ENCODE measurements around the gene CCDC17.
A peak's percentile ranks its signal among the peaks of the same experiment; 100 is the strongest.
"Not testable (repeated sequence)": the region's sequence is repeated elsewhere in the genome, so short reads cannot be mapped to it uniquely, and the experiment has no call there.

CCDC17 gene

GRCh38 chr1:45621895-45622523, 1.8 kb downstream of the CCDC17 start:
- DNase-seq (ENCODE audit: low read depth) = peak; percentile 8

- DNase-seq (ENCODE audit: low read depth) = no peak
Observed at GRCh38 chr1:45621501-45621836, 2.4 kb downstream of the CCDC17 start.

GRCh38 chr1:45620588-45621500, 3.0 kb downstream of the CCDC17 start:
- DNase-seq (ENCODE audit: low read depth) = no peak

- DNase-seq (ENCODE audit: low read depth) = no peak
Observed at GRCh38 chr1:45619149-45619921, 4.5 kb downstream of the CCDC17 start.

GRCh38 chr1:45617618-45618017, 6.2 kb downstream of the CCDC17 start:
- DNase-seq (ENCODE audit: low read depth) = peak; percentile 43

GRCh38 chr1:45615885-45616284, 8.0 kb downstream of the CCDC17 start:
- DNase-seq (ENCODE audit: low read depth) = no peak

- DNase-seq (ENCODE audit: low read depth) = no peak
Observed at GRCh38 chr1:45612941-45613579, 10.8 kb downstream of the CCDC17 start.

GRCh38 chr1:45610589-45611226, 13.1 kb downstream of the CCDC17 start:
- DNase-seq (ENCODE audit: low read depth) = no peak

GRCh38 chr1:45608175-45609156, 15.4 kb downstream of the CCDC17 start:
- peak; percentile 30 for DNase-seq (ENCODE audit: low read depth)

GRCh38 chr1:45607404-45608074, 16.3 kb downstream of the CCDC17 start:
- no peak for DNase-seq (ENCODE audit: low read depth)

- DNase-seq (ENCODE audit: low read depth) = no peak
Observed at GRCh38 chr1:45604239-45604638, 19.6 kb downstream of the CCDC17 start.

- not testable (repeated sequence) for DNase-seq (ENCODE audit: low read depth)
Observed at GRCh38 chr1:45596765-45597164, 27.1 kb downstream of the CCDC17 start.

- DNase-seq (ENCODE audit: low read depth) = no peak
Observed at GRCh38 chr1:45594412-45594811, 29.4 kb downstream of the CCDC17 start.

GRCh38 chr1:45589861-45590260, 34.0 kb downstream of the CCDC17 start:
- no peak for DNase-seq (ENCODE audit: low read depth)

- no peak for DNase-seq (ENCODE audit: low read depth)
Observed at GRCh38 chr1:45586769-45587168, 37.1 kb downstream of the CCDC17 start.

- DNase-seq (ENCODE audit: low read depth) = no peak
Observed at GRCh38 chr1:45585496-45586075, 38.3 kb downstream of the CCDC17 start.

GRCh38 chr1:45585110-45585426, 38.8 kb downstream of the CCDC17 start:
- no peak for DNase-seq (ENCODE audit: low read depth)

GRCh38 chr1:45584351-45585109, 39.3 kb downstream of the CCDC17 start:
- DNase-seq (ENCODE audit: low read depth) = peak; percentile 90

Data from iris pigment epithelial cell (primary cell).